HG02623 (cell line): ENCODE data around the gene SMAD7.

ENCODE experiments used
- ATAC-seq: cut with Tn5 transposase; IDR thresholded peaks from one replicate; pipeline ENCODE4 v1.9.1; 2021; ENCODE audit warnings: moderate library complexity; ENCODE audit not compliant: unreplicated experiment

SMAD7 gene

GRCh38 chr18:48946329-48946835 is 4.4 kb downstream of the SMAD7 start:
- ATAC-seq: no peak

- ATAC-seq: no peak
Measured at GRCh38 chr18:48945953-48946217, 4.9 kb downstream of the SMAD7 start.

GRCh38 chr18:48944634-48945033 is 6.1 kb downstream of the SMAD7 start:
- no peak for ATAC-seq

GRCh38 chr18:48943736-48944527 is 6.8 kb downstream of the SMAD7 start:
- ATAC-seq: no peak

GRCh38 chr18:48943333-48943732 is 7.4 kb downstream of the SMAD7 start:
- no peak for ATAC-seq

- ATAC-seq: no peak
Measured at GRCh38 chr18:48942554-48943261, 8.1 kb downstream of the SMAD7 start.

- ATAC-seq: no peak
Measured at GRCh38 chr18:48942086-48942485, 8.7 kb downstream of the SMAD7 start.

GRCh38 chr18:48941672-48942071 is 9.1 kb downstream of the SMAD7 start:
- no peak for ATAC-seq

GRCh38 chr18:48940854-48941611 is 9.7 kb downstream of the SMAD7 start:
- ATAC-seq: no peak

GRCh38 chr18:48939205-48940097 is 11.3 kb downstream of the SMAD7 start:
- ATAC-seq: no peak

- ATAC-seq: no peak
Measured at GRCh38 chr18:48938827-48939204, 11.9 kb downstream of the SMAD7 start.

- no peak for ATAC-seq
Measured at GRCh38 chr18:48937869-48938750, 12.7 kb downstream of the SMAD7 start.

- no peak for ATAC-seq
Measured at GRCh38 chr18:48935433-48935774, 15.4 kb downstream of the SMAD7 start.

GRCh38 chr18:48934723-48935432 is 15.9 kb downstream of the SMAD7 start:
- peak; percentile 61 for ATAC-seq

- ATAC-seq: no peak
Measured at GRCh38 chr18:48934415-48934722, 16.4 kb downstream of the SMAD7 start.

GRCh38 chr18:48933578-48934414 is 17.0 kb downstream of the SMAD7 start:
- no peak for ATAC-seq

GRCh38 chr18:48932822-48933510 is 17.8 kb downstream of the SMAD7 start:
- ATAC-seq: no peak

- no peak for ATAC-seq
Measured at GRCh38 chr18:48932462-48932818, 18.3 kb downstream of the SMAD7 start.
